OCI-LY3 (cell line): ENCODE results near the gene EFEMP2.

Experiments
- H2AFZ ChIP-seq: fragments of 200-600, 300-600 bp; shearing (Covaris generic); 2 replicates; pipeline ENCODE4 v1.6.0; 2014; ENCODE audit warnings: antibody characterized with exemption, low read depth, low read length
- H3K27ac ChIP-seq: fragments of 200-600, 300-600 bp; sonication (generic); 2 replicates; pipeline ENCODE4 v1.5.1; 2014; ENCODE audit warnings: mild to moderate bottlenecking, low read length, moderate library complexity, mixed read lengths
- H3K27me3 ChIP-seq: fragments of 200-600, 300-600 bp; sonication (generic); 2 replicates; pipeline ENCODE4 v1.6.1; 2014; ENCODE audit warnings: low read depth, low read length, mixed read lengths
- H3K36me3 ChIP-seq: fragments of 200-600, 300-600 bp; sonication (generic); replicated peaks from 2 replicates; pipeline ENCODE3; 2014; ENCODE audit warnings: low read depth, low read length, mixed read lengths
- H3K4me1 ChIP-seq: fragments of 300-600, 200-600 bp; sonication (generic); 2 replicates; pipeline ENCODE4 v1.6.1; 2014; ENCODE audit warnings: low read length, mixed read lengths
- H3K4me2 ChIP-seq: fragments of 200-600, 300-600 bp; sonication (generic); 2 replicates; pipeline ENCODE4 v1.6.1; 2014; ENCODE audit warnings: low read length, mixed read lengths
- H3K4me3 ChIP-seq: fragments of 300-600, 200-600 bp; sonication (generic); 2 replicates; pipeline ENCODE4 v1.5.1; 2014; ENCODE audit warnings: antibody characterized with exemption, mild to moderate bottlenecking, low read length, moderate library complexity
- H3K79me2 ChIP-seq: fragments of 300-600, 200-600 bp; shearing (Covaris generic); 2 replicates; pipeline ENCODE4 v1.6.1; 2014; ENCODE audit warnings: mild to moderate bottlenecking, low read length, mixed read lengths
- H3K9ac ChIP-seq: fragments of 300-600, 200-600 bp; shearing (Covaris generic); 2 replicates; pipeline ENCODE4 v1.6.0; 2014; ENCODE audit warnings: mild to moderate bottlenecking, low read length, moderate library complexity
- H3K9me3 ChIP-seq: fragments of 200-600, 300-600 bp; shearing (Covaris generic); 2 replicates; pipeline ENCODE4 v1.6.1; 2014; ENCODE audit warnings: low read length, mixed read lengths; ENCODE audit not compliant: insufficient read depth
- H4K20me1 ChIP-seq: fragments of 200-600, 300-600 bp; sonication (generic); 2 replicates; pipeline ENCODE4 v1.6.1; 2016; ENCODE audit warnings: low read length, mixed read lengths; ENCODE audit not compliant: insufficient read depth
- EZH2phosphoT487 ChIP-seq: fragments of 200-600 bp; shearing (Covaris generic); IDR thresholded peaks from 2 replicates; pipeline ENCODE4 v1.6.1; 2018; ENCODE audit warnings: antibody characterized with exemption, mixed run types, low read depth
- TF ChIP-seq, protein P1 (sequence below): fragments of 200-600, 300-600 bp; sonication (generic); IDR thresholded peaks from 2 replicates; pipeline ENCODE4 v1.5.1; 2014; ENCODE audit warnings: antibody characterized with exemption, low read length, low read depth

Gene EFEMP2

GRCh38 chr11:65852508-65853245 is 19.9 kb downstream of the EFEMP2 start:
- H3K4me1 ChIP-seq = peaks cover 8% of the 10 kb centered on the region
- no peak overlapping the region for H2AFZ ChIP-seq
- H3K27ac ChIP-seq = no peak overlapping the region
- H3K27me3 ChIP-seq = 0 out of 2 replicates have a peak, but pooled peaks cover 3% of the 10 kb centered on the region
- H3K4me3 ChIP-seq = no peak overlapping the region
- peaks cover 62% of the 10 kb centered on the region for H3K36me3 ChIP-seq
- H3K9me3 ChIP-seq = no peaks in the 10 kb centered on the region
- H3K79me2 ChIP-seq = peaks cover 40% of the 10 kb centered on the region
- H4K20me1 ChIP-seq = peaks cover 44% of the 10 kb centered on the region
- no peak overlapping the region for H3K4me2 ChIP-seq
- no peak overlapping the region for H3K9ac ChIP-seq
- no peak for TF ChIP-seq EZH2phosphoT487
- TF ChIP-seq, protein P1, sequence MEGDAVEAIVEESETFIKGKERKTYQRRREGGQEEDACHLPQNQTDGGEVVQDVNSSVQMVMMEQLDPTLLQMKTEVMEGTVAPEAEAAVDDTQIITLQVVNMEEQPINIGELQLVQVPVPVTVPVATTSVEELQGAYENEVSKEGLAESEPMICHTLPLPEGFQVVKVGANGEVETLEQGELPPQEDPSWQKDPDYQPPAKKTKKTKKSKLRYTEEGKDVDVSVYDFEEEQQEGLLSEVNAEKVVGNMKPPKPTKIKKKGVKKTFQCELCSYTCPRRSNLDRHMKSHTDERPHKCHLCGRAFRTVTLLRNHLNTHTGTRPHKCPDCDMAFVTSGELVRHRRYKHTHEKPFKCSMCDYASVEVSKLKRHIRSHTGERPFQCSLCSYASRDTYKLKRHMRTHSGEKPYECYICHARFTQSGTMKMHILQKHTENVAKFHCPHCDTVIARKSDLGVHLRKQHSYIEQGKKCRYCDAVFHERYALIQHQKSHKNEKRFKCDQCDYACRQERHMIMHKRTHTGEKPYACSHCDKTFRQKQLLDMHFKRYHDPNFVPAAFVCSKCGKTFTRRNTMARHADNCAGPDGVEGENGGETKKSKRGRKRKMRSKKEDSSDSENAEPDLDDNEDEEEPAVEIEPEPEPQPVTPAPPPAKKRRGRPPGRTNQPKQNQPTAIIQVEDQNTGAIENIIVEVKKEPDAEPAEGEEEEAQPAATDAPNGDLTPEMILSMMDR = no peak

GRCh38 chr11:65851811-65852507 is 20.6 kb downstream of the EFEMP2 start:
- Histone ChIP-seq H3K27ac (no peak overlapping the region), H3K9me3 (no peaks in the 10 kb centered on the region), H3K27me3 (0 out of 2 replicates have a peak, but pooled peaks cover 3% of the 10 kb centered on the region), H4K20me1 (peaks cover 39% of the 10 kb centered on the region), H3K4me2 (no peak overlapping the region), H3K4me3 (no peak overlapping the region), H3K4me1 (peaks cover 8% of the 10 kb centered on the region), H2AFZ (no peak overlapping the region), H3K79me2 (peaks cover 33% of the 10 kb centered on the region), H3K9ac (no peak overlapping the region), H3K36me3 (peaks cover 59% of the 10 kb centered on the region)
- no peak for TF ChIP-seq EZH2phosphoT487
- TF ChIP-seq, protein P1 = no peak

- no peak overlapping the region for H3K9ac ChIP-seq
- H3K27ac ChIP-seq = no peak overlapping the region
- H2AFZ ChIP-seq = no peak overlapping the region
- H3K36me3 ChIP-seq = peaks cover 51% of the 10 kb centered on the region
- H3K79me2 ChIP-seq = peaks cover 25% of the 10 kb centered on the region
- peaks cover 2% of the 10 kb centered on the region for H3K4me1 ChIP-seq
- H4K20me1 ChIP-seq = peaks cover 31% of the 10 kb centered on the region
- TF ChIP-seq EZH2phosphoT487 = no peak
- TF ChIP-seq, protein P1 = peak; percentile 55
- no peak overlapping the region for H3K4me3 ChIP-seq
- no peak overlapping the region for H3K4me2 ChIP-seq
- no peaks in the 10 kb centered on the region for H3K9me3 ChIP-seq
- H3K27me3 ChIP-seq = 0 out of 2 replicates have a peak, but pooled peaks cover 3% of the 10 kb centered on the region
Measured at GRCh38 chr11:65851083-65851579, 21.5 kb downstream of the EFEMP2 start.
